ENCODE results near the gene PSMA8.
"Not testable (repeated sequence)": the region's sequence is repeated elsewhere in the genome, so short reads cannot be mapped to it uniquely, and the experiment has no call there.

PSMA8 gene

DNA sequence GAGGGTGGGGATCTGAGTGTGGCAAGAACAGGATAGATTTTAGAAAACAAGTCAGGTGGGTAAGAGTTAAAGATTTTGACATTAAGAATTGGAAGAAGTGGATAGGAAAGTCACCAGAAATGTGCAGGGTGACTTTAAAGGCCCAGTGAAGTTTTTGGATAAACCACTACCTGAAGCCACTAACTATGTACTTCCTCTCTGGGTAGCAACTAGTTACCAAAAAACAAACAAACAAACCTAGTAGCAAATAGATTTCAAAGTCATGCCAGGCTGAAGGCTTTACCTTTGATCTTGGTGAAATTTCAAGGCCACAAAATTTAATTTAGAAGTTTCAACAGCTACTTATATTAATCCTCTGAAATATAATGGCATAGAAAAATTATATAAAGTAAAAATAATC, 42.5 kb downstream of the PSMA8 start:
- no peak for FAIRE-seq

DNA sequence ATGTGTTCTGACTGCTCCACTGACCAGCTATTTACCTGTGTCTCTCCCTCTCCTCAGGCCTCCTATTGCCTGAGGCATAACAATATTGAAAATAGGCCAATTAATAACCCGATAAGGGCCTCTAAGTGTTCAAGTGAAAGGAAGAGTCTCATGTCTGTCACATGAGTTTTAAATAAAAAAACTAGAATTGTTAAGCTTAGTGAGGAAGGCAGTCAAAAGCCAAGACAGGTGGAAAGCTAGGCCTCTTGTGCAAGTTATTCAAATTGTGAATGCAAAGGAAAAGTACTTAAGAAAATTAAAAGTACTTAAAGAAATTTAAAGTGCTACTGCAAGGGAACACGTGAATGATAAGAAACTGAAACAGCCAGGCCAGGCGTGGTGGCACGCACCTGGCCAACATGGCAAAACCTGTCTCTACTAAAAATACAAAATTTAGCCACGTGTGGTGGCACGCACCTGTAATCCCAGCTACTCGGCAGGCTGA, 47.7 kb downstream of the PSMA8 start:
- FAIRE-seq = no peak

DNA sequence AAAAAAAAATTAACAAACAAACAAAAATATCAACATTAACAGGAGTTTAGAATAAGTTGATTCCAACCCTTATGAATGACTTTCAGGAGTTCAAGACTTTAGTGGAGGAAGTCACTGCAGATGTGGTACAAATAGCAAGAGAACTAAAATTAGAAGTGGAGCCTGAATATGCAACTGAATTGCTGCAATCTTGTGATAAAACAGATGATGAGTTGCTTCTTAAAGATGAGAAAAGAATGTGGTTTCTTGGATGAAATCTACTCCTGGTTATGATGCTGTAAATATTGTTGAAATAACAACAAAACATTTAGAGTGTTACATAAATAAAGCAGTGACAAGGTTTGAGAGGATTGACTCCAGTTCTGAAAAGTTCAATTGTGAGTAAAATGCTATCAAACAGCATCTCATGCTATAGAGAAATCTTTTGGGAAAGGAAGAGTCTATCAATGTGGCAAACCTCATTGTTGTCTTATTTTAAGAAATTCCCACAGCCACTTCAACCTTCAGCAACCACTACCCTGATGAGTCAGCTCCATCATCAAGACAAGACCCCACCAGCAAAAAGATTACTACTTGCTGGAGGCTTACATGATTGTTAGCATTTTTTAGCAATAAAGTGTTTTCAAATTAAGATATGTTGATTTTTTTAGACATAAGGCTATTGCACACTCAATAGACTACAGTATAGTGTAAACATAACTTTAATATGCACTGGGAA, 49.9 kb downstream of the PSMA8 start:
- no peak for FAIRE-seq

DNA sequence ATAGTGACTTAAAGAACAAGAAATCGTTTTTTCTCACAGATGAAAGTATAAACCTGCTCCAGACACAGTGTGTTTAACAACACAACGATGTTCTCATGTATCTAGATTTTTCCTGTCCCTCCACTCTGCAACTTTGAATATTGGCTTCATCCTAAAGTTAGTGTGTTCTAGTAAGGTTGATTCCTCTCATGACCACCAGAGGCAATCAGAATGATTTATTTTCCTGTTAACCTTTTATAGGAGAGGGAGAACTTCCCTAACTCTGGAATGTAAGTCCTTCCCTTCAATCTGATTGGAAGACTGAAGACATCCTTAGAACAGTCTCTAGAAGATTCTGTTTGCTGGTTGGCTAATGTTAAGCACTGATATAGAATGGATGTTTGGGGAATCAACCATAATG, 51.6 kb downstream of the PSMA8 start:
- FAIRE-seq = no peak

DNA sequence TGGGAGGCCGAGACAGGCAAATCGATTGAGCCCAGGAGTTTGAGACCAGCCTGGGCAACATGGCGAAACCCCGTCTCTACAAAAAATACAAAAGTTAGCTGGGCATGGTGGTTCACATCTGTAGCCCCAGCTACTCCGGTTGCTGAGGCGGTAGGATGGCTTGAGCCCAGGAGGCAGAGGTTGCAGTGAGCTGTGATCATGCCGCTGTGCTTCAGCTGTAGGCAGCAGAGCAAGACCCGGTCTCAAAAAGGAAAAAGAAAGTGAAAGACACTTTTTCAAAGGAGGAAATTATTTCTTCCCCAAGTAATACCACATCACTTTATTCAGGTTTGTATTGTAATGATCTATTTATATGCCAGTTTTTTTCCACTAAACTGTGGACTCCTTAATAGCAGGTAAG, 56.8 kb downstream of the PSMA8 start:
- no peak for FAIRE-seq

DNA sequence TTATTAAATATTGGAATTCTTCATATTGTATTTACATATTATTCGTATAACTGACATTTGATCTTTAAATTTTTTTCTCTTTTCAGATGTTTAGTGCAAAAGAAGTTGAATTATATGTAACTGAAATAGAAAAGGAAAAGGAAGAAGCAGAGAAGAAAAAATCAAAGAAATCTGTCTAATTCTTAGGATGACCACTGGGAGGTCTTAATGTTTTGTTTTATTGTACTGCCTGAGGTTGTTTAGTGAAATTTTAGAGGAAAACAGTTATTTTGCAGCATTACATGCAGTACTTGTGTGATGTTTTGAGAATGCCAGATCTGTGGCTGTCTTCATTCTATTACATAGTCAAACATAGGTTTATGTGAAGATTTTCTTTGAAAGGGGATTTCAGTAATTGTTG, 58.6 kb downstream of the PSMA8 start:
- FAIRE-seq = no peak

DNA sequence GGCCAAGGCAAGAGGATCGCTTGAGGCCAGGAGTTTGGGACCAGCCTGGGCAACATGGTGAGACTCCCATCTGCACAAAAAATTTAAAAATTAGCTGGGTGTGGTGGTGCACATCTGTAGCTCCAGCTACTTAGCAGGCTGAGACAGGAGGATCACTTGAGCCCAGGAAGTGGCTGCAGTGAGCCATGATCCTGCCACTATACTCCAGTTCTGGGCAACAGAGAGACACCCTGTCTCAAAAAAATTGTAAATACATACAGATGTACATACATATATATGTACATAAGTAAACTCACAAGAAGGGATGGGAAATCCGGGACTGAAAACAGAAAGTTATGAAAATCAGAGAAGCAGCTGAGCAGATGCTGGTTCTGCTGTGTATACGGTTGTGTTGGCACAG, 62.9 kb downstream of the PSMA8 start:
- FAIRE-seq = no peak

DNA sequence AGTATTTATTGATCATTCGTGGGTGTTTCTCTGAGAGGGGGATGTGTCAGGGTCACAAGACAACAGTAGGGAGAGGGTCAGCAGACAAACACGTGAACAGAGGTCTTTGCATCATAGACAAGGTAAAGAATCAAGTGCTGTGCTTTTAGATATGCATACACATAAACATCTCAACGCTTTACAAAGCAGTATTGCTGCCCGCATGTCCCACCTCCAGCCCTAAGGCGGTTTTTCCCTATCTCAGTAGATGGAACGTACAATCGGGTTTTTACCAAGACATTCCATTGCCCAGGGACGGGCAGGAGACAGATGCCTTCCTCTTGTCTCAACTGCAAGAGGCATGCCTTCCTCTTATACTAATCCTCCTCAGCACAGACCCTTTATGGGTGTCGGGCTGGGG, 68.3 kb downstream of the PSMA8 start:
- FAIRE-seq = not testable (repeated sequence)

DNA sequence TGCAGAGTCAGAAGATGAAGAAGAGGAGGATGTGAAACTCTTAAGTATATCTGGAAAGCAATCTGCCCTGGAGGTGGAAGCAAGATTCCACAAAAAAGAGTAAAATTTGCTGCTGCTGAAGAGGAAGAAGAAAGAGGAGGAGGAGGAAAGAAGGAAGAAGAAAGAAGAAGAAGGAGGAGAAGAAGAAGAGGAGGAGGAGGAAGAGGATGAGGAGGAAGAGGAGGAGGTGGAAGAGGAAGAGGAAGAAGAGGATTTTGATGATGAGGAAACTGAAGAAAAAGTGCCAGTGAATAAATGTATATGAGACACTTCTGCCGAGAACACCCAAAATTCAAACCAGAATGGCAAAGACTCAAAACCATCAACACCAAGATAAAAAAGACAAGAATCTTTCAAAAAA, 71.6 kb downstream of the PSMA8 start:
- FAIRE-seq = no peak

DNA sequence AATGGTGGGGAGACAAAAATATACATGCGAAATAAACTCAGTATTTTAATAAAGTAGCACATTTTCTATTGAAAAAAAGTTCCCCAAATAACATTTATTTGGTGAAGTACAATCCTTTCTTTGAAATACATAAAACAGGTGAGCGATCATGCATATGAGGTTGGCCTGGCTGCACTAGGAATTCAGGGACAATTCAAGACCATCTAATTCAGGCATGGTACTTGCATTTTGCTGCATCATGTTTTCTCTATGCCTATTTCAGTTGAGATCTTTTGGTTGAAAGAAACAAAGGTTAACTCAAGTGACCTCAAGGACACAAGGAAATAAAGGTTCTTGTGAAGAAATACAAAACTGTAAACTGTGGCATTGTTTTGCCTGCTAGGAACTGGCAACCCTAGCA, 72.8 kb downstream of the PSMA8 start:
- no peak for FAIRE-seq

DNA sequence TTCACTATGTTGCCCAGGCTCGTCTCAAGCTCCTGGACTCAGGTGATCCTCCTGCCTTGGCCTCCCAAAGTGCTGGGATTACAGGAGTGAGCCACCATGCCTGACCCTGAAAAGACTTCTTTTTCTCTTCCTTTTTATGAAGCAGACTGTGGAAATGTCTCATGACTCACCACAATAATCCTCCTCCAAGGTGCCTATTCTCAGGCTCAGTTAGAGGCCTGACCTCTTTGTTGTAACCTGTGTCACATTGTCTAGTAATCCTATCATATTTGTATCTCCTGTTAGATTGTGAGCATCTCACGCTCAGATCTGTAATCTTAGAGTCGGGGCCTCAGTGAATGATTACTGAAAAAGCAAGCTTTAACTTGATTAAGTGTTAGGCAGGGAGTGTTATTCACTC, 74.3 kb downstream of the PSMA8 start:
- FAIRE-seq = no peak

DNA sequence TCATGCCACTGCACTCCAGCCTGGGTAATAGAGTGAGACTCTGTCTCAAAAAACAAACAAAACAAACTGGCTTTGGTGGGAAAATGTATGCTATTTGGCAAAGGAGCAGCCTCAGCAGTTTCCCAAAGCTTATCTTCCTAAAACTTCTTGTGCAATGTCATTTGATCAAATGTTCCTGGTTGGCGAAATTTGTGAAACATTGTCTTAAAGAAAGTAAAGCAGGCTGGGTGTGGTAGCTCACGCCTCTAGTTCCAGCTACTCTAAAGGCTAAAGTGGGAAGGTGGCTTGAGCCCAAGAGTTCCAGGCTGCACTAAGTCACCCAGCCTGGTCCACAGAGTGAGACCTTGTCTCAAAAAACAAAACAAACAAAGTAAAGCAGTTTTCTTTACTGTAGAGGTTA, 75.3 kb downstream of the PSMA8 start:
- FAIRE-seq = no peak

DNA sequence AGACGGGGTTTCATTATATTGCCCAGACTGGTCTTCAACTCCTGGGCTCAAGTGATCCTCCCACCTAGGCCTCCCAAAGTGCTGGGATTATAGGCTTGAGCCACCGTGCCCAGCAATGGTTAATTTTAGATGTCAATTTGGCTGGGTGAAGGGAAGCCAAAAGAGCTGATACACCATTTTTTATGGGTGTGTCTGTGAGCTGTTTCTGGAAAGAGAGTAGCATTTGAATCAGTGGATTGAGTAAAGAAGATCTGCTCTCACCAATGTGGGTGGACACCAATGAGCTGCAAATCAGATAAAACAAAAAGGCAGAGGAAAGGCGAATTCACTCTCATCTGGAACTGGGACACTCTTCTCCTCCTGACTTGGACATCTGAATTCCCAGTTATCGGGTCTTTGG, 76.5 kb downstream of the PSMA8 start:
- no peak for FAIRE-seq

DNA sequence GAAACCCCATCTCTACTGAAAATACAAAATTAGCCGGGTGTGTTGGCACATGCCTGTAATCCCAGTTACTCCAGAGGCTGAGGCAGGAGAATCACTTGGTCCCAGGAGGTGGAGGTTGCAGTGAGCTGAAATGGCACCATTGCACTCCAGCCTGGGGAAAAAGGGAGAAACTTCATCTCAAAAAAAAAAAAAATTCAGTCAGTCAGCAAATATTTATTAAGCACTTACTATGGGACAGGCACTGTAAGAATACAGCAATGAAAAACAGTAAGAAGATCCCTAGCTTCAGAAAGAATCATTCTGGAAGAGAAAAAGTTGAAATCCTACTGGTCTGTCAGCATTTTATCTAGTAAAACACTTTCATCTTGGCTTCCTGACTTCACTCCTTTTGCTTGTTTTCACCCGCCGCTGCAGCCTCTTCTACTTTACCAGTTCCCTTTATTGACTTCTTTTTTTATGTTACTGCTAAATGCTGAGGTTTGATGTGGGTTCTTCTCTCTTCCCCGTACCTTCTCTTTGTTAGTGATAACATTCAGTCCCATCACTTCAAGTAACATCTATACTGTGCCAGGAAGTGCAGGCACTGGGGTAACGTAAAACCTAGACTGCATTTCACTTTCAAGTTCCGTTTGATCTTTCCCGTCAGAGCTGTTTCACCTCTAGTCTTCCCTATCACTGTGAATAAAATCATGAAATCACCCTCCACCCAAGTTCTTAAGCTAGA, 81.7 kb downstream of the PSMA8 start:
- no peak for FAIRE-seq

DNA sequence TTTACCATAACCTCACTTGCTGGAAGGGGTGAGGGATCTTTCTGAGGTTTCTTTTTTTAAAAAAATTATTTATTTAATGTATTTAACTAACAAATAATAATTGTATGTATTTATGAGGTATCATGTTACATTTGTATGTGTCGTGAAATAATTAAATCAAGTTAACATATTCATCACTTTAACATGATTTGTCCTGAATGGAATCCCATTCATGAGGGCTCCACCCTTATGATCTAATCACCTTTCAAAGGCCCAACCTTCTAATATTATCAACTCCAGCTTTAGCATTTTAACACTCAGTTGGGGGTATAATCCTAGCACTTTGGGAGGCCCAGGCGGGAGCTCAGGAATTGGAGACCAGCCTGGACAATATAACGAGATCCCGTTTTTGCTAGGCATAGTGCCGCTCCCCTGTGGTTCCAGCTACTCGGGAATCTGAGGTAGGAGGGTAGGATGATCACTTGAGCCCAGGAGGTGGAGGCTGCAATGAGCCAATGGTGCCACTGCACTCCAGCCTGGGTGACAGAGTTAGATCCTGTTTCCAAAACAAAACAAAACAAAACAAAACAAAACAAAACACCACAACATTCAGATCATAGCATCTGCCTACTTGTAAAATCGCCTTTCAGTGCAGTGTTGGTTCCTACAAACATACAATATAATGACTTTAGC, 91.5 kb downstream of the PSMA8 start:
- FAIRE-seq = no peak

DNA sequence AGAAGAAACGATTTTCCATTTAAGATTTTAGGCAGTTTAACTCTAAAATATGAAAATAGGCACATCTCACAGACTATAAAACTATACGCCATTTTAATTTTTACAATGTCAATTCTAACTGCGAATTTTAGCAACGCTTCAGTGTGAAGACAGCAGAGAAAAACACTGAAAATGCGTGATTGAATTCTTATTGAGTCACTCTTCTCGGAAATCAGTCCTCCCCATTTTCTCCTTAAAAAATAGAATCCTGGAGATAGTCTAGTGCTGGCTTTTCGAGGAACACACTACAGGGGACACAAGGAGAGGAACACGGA, 92.2 kb downstream of the PSMA8 start:
- FAIRE-seq = no peak

DNA sequence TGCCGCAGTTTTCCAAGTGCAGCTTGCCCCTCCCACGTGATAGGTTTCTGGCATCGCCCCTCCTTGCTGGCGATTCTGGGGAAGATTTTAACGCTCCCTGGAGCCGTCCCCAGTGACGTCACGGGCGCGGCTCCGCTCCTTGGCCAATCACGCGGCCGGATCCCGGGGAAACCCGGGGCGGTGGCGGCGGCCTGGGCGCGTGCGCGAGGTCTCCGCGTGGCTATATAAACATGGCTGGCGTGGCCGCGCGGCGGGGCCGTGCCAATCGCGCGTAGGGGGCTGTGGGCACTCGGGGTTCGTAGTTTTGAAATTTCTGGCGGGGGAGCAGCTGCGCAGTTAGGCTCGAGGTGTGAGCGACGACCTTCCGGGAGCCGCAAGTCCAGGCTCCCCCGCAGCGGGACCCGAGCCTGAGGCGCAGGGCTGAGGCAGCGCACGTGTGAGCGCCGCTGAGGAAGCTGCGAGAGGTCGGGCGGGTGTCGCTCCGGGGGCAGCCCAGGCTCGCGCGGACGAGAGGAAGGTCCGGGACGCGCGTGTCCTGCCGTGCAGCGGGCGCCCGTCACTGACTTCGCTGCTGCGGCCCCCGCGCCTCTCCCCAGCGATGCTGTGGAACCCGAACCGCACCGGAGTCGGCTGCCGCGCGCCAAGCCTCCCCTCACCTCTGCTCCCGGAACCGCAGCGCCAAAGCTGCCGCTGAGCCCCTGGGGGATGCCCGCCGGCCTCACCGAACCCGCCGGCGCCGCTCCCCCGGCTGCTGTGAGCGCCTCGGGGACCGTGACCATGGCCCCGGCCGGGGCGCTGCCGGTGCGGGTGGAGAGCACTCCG, 92.8 kb downstream of the PSMA8 start, which contains the start of gene TAF4B:
TAF4B (plus strand) TSS at position 217 of the 822 bp plus-strand sequence; CDS start at position 706, 489 bp downstream.
- FAIRE-seq = no peak

DNA sequence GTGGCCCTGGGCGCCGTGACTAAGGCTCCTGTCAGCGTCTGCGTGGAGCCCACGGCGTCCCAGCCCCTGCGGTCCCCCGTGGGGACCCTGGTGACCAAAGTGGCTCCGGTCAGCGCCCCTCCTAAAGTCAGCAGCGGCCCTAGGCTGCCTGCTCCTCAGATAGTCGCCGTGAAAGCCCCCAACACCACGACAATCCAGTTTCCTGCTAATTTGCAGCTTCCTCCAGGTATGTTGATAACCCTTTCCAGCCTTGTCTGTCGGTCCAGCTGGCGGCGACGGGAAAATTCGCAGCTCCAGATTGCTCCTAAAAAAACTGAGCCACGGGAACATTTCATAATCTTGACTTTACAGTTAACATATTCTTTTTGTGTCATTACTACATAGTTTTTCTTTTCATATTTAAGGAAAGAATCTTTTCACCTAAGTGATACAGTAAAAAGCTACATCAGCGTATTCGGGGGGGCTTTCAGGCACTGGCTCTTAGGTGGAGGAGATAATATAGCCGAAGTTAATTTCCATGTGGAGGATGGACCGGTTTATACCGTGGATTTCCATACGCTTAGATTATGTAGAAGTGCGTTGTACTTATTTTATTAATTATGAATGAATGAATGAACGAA, 93.5 kb downstream of the PSMA8 start:
- FAIRE-seq = no peak

DNA sequence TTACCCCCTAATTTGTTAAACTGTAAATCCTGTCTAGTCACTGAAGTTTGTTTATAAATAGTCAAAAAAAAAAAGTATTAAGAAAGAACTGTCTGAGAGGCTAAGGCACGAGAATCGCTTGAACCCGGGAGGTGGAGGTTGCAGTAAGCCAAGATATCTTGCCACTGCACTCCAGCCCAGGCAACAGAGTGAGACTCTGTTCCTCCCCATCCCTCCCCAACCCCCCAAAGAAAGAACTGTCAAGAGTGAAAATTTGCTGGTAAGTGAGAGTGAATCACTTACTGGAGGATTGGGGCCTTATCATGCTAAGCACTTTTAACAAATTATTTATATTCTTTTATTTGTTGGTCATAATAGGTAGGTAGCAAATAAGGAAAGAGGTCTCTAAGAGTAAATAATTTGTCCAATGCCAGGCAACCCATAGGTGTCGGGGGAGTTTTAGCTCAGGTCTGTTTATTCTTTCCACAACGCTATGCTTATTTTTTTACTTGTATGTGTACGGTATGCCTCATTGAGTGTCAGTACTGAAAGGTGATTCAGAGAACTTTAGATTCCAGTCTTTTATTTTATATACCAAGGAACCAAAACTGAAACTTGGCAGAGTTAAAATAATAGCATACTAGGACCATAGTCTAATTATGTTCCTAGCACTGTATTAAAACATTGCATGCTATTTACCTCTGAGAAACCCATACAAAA, 95.0 kb downstream of the PSMA8 start:
- FAIRE-seq = no peak

DNA sequence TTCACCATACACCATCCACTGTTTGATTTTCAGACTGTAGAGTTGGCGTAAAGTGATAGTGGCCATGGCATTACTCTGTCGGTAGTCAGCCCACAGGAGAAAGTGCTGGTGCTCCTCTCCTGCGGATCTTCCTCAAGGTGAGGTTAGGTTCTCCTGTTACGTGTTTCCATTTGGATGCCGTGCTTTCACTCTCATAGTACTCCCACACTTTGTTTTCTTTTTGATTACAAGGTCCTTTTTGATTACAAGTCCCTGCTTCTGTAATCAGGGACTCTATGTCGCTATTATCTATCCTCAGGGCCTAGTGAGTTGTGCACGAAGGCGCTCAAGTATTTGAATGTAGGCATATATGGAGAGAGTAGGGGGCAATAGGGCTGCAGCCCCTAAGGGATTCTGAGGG, 96.8 kb downstream of the PSMA8 start:
- no peak for FAIRE-seq

DNA sequence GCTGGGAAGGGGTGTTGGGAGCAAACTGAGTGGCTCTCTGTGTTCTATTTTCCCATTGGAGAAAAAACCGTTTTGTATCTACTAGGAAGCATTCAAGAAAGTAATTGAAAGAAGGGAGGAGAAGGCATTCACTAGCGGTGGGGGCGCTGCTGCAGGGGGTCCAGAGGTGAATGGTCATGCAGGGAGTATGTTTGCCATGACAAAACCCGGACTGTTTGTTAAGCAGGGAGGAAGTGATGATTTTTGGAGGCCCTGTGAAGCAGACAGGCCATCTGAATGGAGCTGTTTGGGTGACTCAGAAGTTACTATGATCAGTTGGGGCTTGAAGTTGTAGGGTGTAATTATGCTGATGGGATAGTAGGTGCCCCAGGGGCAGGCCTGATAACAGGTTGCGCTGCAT, 99.5 kb downstream of the PSMA8 start:
- no peak for FAIRE-seq

DNA sequence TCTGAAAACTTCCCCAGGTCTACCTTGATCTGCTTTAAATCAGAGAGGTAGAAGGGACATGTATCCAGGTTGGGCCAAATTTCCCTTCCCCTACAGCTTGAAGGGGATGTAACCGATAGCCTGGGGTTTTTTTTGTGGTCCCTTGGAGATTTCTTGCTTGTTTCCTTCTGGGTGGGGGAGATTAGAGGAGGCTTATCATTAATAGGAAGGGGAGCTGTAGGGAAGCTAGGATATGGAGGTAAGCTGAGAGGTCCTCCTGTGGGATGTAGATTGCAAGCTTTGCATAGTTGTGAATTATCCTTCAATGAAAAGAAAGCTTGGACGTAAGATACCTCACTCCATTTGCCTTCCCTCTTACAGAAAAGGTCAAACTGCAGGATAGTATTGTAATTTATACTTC, 103.7 kb downstream of the PSMA8 start:
- FAIRE-seq = not testable (repeated sequence)
